ENCODE results near the gene PRXL2B. TPM values are rescaled to one million over a fixed set of nuclear protein-coding genes. Genes with fewer than 3 reads are reported as not detected.

The PRXL2B gene
- total and polyA plus RNA-seq, 9 donors: 8.9 to 32.4 (median 22.9) TPM

DNA sequence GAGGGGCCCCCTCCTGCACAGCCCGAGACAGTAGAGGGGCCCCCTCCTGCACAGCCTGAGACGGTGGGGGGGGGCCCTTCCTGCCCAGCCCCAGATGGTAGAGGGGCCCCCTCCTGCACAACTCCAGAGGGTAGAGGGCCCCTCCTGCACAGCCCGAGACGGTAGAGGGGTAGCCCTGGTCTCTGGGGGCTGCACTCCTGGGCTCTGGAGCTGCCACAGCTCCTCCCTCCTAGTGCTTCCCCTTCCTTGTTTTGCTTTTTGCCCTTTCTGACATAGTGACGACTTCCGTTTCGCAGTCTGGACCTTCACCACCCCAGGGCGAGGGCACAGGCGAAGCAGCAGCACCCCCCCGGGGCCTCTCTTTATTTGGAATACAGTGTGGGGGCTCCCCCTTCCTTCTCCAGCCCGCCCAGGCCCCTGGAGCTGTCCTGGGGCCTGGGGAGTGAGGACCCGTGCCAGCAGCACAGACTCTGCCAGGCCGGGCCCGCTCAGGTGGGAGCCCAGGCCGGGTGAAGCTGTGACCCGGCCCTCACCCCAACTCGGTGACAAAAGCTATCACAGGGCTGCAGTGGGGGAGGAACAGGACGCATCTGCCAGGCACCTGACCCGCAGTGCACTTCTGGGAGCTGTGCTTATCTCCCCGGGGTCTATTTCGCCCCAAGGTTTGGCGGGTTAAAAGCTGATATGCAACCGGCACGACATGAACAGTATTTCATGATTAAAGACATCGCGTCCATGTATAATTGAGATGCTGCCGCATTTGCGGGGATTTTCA, 1.1 kb upstream of the PRXL2B start:
- peak overlapping the region; percentile 64 for H3K4me3 ChIP-seq (ENCODE audit: low read length)
- H3K36me3 ChIP-seq (ENCODE audit: control insufficient read depth, insufficient read depth, low read length): peaks cover 6% of the 10 kb centered on the region
- WGBS (ENCODE audit: insufficient coverage): 0% methylated on average over 16 of the region's 28 CpGs
- peak; percentile 81 for DNase-seq
- no peaks in the 10 kb centered on the region for H3K27me3 ChIP-seq (ENCODE audit: control insufficient read depth, insufficient read depth, low read length)
- peaks cover 25% of the 10 kb centered on the region for H3K4me1 ChIP-seq (ENCODE audit: control insufficient read depth, insufficient read depth, low read length)
- H3K9me3 ChIP-seq (replicated peaks; ENCODE audit: control insufficient read depth, low read depth, low read length): no peaks in the 10 kb centered on the region
- peak overlapping the region; percentile 92 for H3K27ac ChIP-seq (ENCODE audit: low read length)

DNA sequence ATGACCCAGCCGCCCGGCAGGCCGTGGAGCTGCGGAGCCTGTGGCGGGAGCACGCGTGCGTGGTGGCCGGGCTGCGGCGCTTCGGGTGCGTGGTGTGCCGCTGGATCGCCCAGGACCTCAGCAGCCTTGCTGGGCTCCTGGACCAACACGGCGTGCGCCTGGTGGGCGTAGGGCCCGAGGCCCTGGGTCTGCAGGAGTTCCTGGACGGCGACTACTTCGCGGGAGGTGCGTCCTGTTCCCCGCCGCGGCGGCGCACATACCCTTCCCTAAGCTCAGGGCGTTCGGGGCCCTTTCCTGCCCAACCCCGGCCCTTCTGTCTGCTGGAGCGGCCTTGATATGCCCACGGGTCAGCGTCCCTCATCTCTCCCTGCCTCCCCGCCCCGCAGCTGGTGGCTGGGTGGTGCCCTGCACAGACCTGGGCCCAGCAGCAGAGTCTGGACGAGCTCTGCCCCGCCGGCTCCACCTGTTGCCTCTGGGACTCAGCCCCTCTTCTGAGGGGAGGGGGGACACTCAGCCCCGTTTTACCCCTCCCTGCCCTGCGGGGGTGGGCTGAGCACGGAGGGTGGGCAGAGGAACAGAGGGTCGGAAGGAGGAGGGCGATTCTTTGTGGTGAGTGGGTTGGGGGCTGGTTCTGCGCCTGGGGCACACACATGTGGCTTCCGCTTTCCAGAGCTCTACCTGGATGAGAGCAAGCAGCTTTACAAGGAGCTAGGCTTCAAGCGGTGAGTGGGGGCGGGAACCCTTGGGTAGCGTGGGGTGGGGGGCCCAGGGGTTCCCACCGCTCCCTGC, 688 bp downstream of the PRXL2B start:
- DNase-seq: peak; percentile 51
- H3K4me3 ChIP-seq (ENCODE audit: low read length): peak overlapping the region; percentile 64
- H3K4me1 ChIP-seq (ENCODE audit: control insufficient read depth, insufficient read depth, low read length): peaks cover 25% of the 10 kb centered on the region
- H3K27ac ChIP-seq (ENCODE audit: low read length): no peak overlapping the region
- WGBS (ENCODE audit: insufficient coverage): 2% methylated on average over 46 of the region's 52 CpGs
- H3K27me3 ChIP-seq (ENCODE audit: control insufficient read depth, insufficient read depth, low read length): no peaks in the 10 kb centered on the region
- H3K36me3 ChIP-seq (ENCODE audit: control insufficient read depth, insufficient read depth, low read length): peaks cover 6% of the 10 kb centered on the region
- no peaks in the 10 kb centered on the region for H3K9me3 ChIP-seq (replicated peaks; ENCODE audit: control insufficient read depth, low read depth, low read length)

DNA sequence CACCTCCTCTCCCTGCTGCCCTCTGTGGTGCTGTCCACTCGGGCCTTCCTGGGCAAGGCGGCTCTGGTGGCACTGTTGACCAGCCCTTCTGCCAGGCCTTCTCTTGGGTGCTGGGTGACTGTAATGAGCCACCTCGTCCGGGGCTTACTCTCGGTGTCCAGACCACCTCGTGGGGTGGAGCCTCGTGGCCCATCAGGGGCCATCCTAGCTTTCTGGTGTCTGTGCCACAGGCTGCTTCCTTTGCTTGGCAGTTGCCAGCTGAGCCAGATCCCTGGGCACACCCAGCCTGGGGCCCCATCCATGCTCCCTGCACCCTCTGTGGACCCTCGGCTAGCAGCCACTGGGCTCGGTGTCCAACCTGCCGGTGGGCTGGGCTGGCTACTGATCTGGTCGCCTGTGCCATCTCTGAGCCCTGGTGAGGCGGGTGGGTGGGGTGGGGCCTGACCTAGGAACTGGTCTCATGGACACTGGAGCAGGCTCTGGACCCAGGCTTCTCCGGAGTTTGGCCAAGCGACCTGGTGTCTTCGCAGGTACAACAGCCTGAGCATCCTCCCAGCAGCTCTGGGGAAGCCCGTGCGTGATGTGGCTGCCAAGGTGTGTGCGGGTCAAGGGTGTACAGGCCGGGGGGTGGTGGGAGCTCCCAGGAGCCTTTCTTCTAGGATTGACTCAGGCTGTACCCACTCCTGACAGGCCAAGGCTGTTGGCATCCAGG, 1.4 kb downstream of the PRXL2B start:
- Histone ChIP-seq H3K4me3 (ENCODE audit: low read length) (no peak overlapping the region), H3K9me3 (replicated peaks; ENCODE audit: control insufficient read depth, low read depth, low read length) (no peaks in the 10 kb centered on the region), H3K36me3 (ENCODE audit: control insufficient read depth, insufficient read depth, low read length) (peaks cover 6% of the 10 kb centered on the region), H3K4me1 (ENCODE audit: control insufficient read depth, insufficient read depth, low read length) (peaks cover 25% of the 10 kb centered on the region), H3K27ac (ENCODE audit: low read length) (no peak overlapping the region), H3K27me3 (ENCODE audit: control insufficient read depth, insufficient read depth, low read length) (no peaks in the 10 kb centered on the region)
- 76% methylated on average over 18 of the region's 19 CpGs for WGBS (ENCODE audit: insufficient coverage)
- no peak for DNase-seq

DNA sequence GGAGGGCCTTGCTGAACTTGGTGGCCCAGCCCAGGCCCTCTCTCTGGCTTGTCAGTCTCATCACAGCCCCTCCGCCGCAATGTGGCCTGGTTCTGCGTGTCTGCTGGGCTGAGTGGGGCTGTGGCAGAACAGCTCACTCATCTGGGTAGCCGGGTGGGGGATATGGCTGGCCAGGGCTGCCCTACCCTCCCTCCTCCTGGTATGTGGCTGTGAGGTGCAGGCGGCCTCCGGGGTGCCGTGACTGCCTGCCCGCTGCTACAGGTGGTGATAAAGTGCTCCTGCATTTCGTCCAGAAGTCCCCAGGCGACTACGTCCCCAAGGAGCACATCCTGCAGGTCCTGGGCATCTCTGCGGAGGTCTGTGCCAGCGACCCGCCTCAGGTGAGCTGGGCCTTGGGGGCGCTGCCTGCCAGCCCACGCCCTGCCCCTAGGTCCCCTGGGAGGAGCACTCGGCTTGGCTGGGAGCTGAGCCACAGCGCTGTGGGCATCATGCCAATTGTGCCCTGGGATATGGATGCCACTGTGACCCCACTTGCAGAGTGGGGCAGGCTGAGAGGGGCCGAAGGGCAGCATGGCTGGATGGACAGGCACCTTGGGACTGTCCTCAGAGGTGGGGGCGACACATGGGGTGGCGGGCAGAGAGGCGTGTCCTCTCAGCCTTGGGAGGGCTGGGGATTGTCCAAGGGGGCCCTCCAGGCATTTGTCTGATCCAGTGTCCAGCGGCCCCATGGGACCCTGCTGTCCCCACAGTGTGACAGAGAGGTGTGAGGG, 2.3 kb downstream of the PRXL2B start:
- DNase-seq: no peak
- 84% methylated on average over 15 of the region's 23 CpGs for WGBS (ENCODE audit: insufficient coverage)
- Histone ChIP-seq H3K9me3 (replicated peaks; ENCODE audit: control insufficient read depth, low read depth, low read length) (no peaks in the 10 kb centered on the region), H3K36me3 (ENCODE audit: control insufficient read depth, insufficient read depth, low read length) (peaks cover 6% of the 10 kb centered on the region), H3K4me1 (ENCODE audit: control insufficient read depth, insufficient read depth, low read length) (peaks cover 28% of the 10 kb centered on the region), H3K27ac (ENCODE audit: low read length) (no peak overlapping the region), H3K27me3 (ENCODE audit: control insufficient read depth, insufficient read depth, low read length) (no peaks in the 10 kb centered on the region), H3K4me3 (ENCODE audit: low read length) (no peak overlapping the region)

DNA sequence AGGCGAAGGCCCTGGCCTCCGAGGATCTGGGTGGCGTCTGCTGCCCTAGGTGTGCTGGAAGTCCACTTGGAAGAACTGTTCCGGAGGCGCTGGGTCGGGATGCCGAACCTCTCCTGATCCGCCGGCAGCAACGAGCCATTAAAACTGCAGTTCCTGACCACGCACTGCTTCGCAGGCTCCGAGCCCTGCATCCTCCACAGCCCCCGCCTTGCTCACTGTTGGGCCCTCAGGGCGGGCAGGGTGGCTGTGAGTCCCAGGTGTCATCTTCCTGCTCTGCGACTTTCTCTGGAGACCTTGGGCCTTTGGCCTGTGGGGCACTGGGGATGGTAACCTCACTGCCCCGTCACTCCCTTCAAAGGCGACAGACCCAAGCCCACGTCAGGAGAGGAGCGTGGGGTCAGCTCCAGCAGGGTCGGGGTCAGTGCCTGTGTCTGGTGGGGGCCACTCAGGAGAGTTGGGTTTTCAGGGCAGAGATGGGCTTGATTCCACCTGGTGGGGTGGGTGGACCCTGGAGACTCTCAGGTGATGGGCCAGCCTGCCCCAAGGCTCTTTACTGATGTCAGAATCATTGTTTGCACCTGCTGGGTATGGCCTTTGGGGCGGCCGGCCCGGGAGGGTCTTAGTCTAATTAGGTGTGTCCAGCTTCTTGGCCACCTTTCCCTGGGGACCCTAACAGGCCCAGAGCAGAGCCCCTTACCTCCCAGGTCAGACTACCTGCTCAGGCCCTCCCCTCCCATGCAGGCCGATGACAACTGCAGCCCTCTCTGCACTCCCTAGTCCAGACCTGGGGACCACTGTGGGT, 3.1 kb downstream of the PRXL2B start:
- WGBS (ENCODE audit: insufficient coverage): 90% methylated on average over 22 of the region's 25 CpGs
- Histone ChIP-seq H3K9me3 (replicated peaks; ENCODE audit: control insufficient read depth, low read depth, low read length) (no peaks in the 10 kb centered on the region), H3K4me1 (ENCODE audit: control insufficient read depth, insufficient read depth, low read length) (peaks cover 32% of the 10 kb centered on the region), H3K27me3 (ENCODE audit: control insufficient read depth, insufficient read depth, low read length) (no peaks in the 10 kb centered on the region), H3K4me3 (ENCODE audit: low read length) (no peak overlapping the region), H3K27ac (ENCODE audit: low read length) (no peak overlapping the region), H3K36me3 (ENCODE audit: control insufficient read depth, insufficient read depth, low read length) (peaks cover 6% of the 10 kb centered on the region)
- DNase-seq: no peak

DNA sequence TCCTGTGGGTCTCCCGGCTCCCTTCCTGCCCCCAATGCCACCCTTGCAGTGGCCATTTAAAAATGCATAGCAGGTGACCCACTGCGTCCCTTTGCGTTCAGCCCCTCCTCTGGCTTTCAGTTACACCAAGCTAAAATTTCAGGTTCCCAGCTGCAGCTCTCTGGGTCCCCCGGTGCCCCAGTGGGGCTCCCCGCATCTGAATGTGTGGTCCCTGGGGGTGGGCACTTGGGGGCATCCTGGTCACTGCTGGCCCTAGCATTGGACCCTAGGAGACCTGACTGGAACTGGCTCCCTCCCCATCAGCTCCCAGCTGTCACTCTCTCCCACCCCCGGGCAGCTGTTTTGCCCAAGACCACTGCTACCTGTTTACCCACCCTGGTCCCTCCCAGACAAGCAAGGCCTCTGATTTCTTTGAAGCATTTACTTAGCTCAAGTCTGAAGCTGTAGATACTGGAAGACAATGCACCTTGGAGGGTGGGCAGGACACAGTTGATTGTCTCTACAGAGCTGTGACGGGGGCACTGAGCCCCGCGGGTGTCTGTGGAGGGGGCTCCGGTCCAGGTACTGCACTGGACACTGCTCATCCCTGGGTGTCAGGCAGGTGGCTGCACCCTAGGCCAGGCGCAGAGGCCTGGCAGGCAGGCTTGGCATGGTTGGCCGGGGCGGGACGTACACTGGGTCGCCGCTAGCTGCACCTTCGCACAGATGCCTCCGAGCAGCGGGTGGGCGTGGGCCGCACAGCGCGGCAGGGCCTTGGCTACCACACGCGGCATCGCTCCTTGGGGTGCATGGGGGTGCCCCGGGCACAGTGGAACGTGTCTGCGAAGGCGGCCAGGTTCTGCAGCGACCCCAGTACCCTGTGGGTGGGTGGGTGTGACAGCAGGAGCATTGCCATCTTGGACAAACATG, 3.9 kb downstream of the PRXL2B start:
- peaks cover 6% of the 10 kb centered on the region for H3K36me3 ChIP-seq (ENCODE audit: control insufficient read depth, insufficient read depth, low read length)
- no peak for DNase-seq
- H3K4me3 ChIP-seq (ENCODE audit: low read length): no peak overlapping the region
- H3K4me1 ChIP-seq (ENCODE audit: control insufficient read depth, insufficient read depth, low read length): peaks cover 24% of the 10 kb centered on the region
- H3K9me3 ChIP-seq (replicated peaks; ENCODE audit: control insufficient read depth, low read depth, low read length): no peaks in the 10 kb centered on the region
- no peaks in the 10 kb centered on the region for H3K27me3 ChIP-seq (ENCODE audit: control insufficient read depth, insufficient read depth, low read length)
- H3K27ac ChIP-seq (ENCODE audit: low read length): no peak overlapping the region
- 92% methylated on average over 21 of the region's 31 CpGs for WGBS (ENCODE audit: insufficient coverage)

DNA sequence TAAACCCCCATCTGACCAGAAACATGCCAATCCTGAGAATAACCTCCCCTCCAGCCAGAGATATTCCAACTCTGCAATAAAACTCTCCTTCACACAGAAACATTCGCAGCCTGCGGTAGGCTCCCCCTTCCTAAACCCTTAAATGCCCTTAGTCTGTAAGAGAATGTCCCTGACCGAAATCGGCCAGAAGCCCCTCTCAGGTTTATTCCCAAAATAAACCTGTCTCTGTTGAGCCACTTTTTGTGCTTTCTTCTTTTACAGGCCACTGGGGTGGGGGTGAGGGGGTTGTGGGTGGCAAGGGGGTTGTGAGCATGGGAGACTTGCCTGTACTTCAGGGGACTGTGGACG, 4.6 kb downstream of the PRXL2B start:
- Histone ChIP-seq H3K27ac (ENCODE audit: low read length) (no peak overlapping the region), H3K27me3 (ENCODE audit: control insufficient read depth, insufficient read depth, low read length) (no peaks in the 10 kb centered on the region), H3K36me3 (ENCODE audit: control insufficient read depth, insufficient read depth, low read length) (peaks cover 6% of the 10 kb centered on the region), H3K4me3 (ENCODE audit: low read length) (no peak overlapping the region), H3K4me1 (ENCODE audit: control insufficient read depth, insufficient read depth, low read length) (peaks cover 21% of the 10 kb centered on the region), H3K9me3 (replicated peaks; ENCODE audit: control insufficient read depth, low read depth, low read length) (no peaks in the 10 kb centered on the region)
- no peak for DNase-seq
- 75% methylated on average over 2 of the region's 5 CpGs for WGBS (ENCODE audit: insufficient coverage)

DNA sequence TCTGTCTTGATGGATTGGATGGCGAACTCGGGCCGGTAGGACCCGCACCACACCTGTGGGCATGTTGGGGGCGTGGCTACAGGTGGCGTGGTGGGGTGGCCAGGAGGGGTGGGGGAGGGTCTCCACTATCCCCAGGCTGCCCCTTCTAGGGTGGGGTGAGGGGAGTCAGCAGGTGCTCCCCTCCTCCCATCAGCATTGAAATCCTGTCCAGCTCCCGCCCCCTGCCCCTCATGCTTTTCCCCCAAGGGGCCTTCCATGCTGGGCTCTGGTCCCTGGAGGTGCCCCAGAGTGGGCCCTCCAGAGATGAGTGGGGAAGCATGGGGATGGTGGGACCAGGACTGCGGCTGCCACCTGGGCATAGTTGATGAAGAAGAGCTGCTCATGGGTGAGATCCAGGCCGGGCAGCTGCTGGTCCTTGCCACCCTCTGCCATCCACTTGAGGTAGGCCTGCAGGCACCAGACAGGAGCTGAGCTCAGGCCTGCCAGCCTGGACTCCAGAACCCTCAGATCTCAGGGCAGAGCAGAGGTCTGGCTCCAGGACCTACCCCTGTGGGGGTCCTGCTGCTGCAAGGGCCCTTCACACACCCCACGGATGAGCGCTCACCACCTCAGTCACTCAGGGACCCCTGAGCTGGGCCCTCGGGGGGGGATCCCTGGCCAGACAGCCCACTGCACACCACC, 5.1 kb downstream of the PRXL2B start:
- H3K9me3 ChIP-seq (replicated peaks; ENCODE audit: control insufficient read depth, low read depth, low read length): no peaks in the 10 kb centered on the region
- no peak for DNase-seq
- 87% methylated on average over 4 of the region's 12 CpGs for WGBS (ENCODE audit: insufficient coverage)
- peaks cover 6% of the 10 kb centered on the region for H3K36me3 ChIP-seq (ENCODE audit: control insufficient read depth, insufficient read depth, low read length)
- peaks cover 21% of the 10 kb centered on the region for H3K4me1 ChIP-seq (ENCODE audit: control insufficient read depth, insufficient read depth, low read length)
- no peak overlapping the region for H3K27ac ChIP-seq (ENCODE audit: low read length)
- H3K4me3 ChIP-seq (ENCODE audit: low read length): no peak overlapping the region
- H3K27me3 ChIP-seq (ENCODE audit: control insufficient read depth, insufficient read depth, low read length): no peaks in the 10 kb centered on the region

All from muscle of leg (tissue), 11 donors.